HG02571 (cell line): ENCODE data around the gene MRPS7.
"Not testable (repeated sequence)": the region's sequence is repeated elsewhere in the genome, so short reads cannot be mapped to it uniquely, and the experiment has no call there.

ENCODE experiments used
- ATAC-seq: cut with Tn5 transposase; IDR thresholded peaks from one replicate; pipeline ENCODE4 v1.9.1; 2021; ENCODE audit warnings: mild to moderate bottlenecking, moderate library complexity; ENCODE audit not compliant: unreplicated experiment

MRPS7 gene

DNA sequence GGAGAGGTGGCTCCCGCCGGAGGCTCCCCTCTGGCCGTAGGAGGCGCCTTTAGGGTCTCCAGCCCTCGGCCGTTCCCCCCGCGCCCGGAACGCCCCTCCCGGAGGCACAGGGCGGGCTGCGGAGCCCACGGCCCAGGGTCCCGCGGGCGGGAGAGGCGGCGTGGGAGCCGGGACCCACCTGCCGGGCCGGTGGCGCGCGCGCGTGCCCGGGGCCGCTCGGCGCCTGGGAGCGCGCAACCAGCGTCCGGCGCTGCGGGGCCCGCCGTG lies 9.2 kb downstream of the MRPS7 start, which contains the start of gene MIF4GD:
Gene MIF4GD (minus strand): TSS at position 266 of the 267 bp plus-strand sequence. CDS start 1,036 bp downstream, outside the sequence.
- ATAC-seq = peak; percentile 19

DNA sequence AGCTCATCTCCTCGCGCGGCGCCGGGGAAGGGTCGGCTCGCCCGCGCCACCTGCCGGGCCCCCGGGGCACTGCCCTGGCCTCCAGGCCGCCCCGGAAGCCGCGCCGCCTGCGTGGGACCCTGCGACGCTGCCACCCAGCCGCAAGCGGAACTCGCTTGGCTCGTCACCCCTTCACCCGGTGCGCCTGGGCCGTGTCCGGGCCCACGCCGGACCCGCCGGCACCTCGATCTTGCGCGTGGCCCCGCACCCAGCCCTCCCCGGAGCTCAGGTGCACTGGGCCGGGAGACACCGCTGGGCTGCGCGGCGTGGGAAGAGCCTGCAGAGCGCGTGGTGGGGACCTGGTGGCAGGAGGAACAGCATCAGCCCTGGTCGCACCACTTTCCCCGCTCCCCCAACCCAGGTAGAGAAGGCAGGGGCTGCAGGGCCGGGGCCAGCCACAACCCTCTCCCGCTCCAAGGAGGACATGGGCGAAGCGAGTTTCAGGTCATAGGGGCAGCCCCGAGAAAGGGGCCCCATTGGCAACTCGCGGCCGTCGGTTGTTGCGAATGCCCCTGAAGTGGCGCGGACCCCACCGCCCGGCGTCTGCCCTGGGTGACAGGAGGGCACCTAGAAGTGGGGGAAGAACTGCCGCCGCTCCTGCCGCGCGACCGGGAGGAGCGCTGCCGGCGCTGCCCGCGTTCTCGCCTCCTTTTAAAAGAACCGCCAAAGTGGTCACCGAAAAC lies 9.7 kb downstream of the MRPS7 start:
- peak; percentile 63 for ATAC-seq

DNA sequence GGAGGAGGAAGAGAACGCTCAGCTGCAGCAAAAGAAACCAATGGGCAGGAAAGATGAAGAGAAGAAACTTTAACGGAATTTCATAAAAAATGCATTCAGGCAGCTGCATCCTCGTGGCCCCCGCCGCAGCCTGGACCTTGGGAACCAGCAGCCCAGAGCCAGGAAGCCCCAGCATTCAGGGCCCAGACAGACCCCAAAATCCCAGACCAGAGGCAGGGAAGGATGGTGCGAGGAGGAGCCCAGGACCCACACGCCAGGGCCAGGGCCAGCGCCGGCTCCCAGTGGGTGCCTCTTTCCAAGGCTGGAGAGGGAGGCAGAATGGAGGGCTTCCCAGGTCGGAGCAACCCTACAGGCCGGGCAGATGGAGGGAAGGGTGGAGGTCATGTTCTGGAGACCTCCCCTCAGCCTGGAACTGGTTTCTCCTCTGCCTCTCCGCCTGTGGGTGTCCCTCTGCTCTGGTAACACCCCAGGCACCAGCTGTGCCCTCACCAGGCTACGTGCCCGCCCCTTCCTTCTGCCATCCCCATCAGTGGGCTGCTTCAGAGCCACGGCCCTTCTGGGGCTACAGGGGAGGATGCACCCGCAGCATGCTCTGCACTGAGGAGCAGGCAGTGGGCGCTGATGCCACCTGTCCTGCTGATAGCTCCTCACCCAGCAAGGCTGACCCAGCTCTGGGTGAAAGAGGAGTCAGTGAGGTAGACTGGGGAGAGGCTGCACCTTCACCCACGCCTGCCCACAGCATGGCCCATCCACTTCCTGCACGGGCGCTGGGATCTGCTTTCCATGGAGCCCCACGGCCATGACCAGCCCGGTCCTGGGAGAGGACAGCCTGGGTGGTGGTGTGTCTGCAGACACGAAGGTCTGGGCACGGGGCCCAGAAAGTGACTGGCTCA lies 10.5 kb downstream of the MRPS7 start:
- ATAC-seq = no peak

DNA sequence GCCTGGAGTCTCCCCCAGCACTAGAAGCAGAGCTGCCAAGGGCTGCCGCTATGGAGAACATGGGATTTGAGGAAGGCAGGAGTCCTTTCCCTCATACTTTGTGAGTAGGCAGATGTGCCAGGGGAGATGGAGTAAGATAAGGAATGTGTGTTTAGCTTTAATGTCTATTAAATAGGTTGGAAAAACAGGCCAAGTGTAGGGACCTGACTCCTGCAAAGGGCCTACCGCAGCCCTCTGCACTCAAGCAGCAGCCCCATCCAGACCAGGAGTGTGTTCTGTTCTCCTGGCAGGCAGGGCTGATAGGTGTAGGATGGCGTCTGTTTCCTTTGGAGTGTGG lies 11.1 kb downstream of the MRPS7 start:
- no peak for ATAC-seq

DNA sequence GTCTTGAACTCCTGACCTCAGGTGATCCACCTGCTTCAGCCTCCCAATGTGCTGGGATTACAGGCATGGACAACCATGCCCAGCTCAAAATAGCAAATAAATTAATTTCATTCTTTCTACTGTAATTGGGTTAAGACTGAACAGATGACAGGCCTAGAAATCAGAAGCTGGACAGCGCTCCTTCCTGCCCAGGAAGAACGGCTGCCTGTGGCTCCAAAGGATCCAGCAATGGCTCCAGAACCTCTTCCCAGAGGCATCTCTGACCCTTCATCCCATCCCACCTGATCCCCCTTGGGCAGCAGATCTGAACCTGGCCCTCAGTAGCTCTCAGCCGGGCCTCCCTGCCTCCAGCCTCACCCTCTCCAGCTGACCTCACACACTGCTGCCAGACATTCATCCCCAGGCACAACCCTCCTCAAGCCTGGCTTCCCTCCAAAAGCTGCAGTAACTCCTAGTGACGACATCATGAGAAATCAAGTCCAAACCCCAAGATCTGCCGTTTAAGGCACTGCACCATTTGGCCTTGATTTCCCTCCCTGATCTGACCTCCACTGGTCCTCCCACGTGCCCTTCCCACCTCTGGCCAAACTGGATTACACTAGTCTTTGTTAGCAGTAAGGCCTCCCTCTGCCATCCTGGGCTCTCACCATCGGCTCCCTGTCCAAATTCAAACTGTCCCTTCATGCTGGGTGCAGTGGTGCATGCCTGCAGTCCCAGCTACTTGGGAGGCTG lies 12.5 kb downstream of the MRPS7 start:
- ATAC-seq = no peak

DNA sequence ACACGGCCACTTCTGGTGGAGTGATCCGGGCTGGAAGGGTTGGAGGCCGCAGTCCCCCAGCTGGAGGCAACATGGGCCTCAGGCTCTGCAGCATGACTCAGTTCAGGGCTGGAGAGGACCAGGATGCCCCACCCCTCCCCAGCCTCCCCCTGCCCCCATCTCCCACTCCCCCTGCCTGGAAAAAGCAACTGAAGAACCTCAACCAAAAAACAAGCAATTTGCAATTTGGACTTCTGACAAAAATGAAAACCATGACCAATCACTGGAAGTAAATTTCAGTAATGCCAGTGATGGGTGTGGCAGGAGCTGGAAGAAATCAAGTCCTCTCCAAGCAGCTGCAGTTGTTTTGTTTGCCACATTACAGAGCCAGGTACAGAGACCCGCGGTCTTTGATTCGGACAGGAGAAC lies 16.0 kb downstream of the MRPS7 start:
- ATAC-seq = no peak

DNA sequence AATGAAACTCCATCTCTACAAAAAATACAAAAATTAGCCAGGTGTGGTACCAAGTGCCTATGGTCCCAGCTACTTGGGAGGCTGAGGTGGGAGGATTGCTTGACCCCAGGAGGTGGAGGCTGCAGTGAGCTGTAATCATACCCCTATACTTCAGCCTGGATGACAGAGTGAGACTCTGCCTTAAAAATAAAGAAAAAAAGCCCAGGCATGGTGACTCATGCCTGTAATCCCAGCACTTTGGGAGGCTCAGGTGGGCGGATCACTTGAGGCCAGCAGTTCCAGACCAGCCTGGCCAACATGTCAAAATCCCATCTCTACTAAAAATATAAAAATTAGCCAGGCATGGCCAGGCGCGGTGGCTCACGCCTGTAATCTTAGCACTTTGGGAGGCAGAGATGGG lies 18.5 kb downstream of the MRPS7 start:
- ATAC-seq = not testable (repeated sequence)

DNA sequence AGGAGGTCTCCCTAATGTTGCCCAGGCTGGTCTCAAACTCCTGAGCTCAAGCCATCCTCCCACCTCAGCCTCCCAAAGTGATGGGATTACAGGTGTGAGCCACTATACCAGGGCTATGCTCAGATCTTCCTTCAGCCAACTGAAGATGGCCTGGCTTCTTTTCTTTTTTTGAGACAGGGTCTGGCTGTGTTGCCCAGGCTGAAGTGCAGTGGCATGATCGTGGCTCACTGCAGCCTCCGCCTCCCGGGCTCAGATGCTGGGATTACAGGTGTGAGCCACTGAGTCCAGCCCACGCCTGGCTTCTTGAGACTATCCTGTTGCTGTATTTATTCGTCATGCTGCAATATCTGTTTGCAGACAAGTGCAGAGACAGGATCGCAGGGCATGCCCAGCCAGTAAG lies 23.4 kb downstream of the MRPS7 start:
- no peak for ATAC-seq

DNA sequence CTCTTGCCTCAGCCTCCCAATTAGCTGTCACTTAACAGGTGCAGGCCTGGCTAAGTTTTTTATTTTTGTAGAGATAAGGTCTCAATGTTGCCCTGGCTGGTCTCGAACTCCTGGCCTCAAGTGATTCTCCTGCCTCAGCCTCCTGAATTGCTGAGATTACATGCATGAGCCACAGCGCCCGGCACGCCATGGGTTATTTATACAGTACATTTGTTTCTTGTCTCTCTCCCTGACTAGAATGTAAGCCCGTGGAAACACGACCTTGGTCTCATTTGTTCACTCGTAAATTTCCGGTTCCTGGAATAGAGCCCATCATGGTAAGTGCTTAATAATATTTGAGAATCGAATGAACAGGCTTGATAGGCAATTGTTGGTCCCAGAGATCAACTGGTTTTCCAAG lies 25.5 kb downstream of the MRPS7 start:
- ATAC-seq = no peak

DNA sequence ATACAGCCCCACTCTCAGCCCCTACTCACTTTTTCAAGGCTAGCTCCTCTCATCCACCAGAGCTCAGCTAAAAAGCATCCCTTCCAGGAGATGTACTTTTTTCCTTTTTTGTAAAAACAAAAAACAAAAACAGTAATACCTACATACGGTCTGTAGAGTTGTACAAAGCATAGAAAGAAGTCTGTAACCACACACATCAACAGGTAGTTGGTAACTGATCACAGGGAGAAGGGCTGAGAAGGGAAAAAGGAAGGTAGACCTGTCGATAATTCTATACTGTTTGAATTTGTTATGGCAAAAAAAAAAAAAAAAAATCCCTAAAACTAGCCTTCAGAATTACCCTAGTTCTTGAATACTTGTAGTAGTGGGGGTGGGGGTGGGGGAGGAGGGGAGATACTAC lies 26.7 kb downstream of the MRPS7 start:
- ATAC-seq = no peak

DNA sequence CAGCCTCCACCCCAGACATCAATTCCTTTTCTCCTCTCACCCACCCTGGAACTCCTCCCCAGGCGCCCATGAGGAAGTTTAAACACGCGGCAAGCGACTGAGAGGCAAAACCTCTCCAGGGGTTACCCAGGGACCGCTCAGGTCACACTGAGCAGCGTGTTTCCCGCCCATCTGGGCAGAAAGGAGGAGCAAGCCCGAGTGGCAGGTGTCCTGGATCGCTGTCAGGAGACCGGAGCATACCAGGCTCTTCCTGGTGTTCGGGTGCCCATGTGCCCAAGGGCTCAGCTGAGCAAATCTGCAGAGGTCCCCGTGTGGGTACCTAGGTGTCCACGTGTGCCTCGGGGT lies 27.1 kb downstream of the MRPS7 start:
- ATAC-seq = peak; percentile 14

DNA sequence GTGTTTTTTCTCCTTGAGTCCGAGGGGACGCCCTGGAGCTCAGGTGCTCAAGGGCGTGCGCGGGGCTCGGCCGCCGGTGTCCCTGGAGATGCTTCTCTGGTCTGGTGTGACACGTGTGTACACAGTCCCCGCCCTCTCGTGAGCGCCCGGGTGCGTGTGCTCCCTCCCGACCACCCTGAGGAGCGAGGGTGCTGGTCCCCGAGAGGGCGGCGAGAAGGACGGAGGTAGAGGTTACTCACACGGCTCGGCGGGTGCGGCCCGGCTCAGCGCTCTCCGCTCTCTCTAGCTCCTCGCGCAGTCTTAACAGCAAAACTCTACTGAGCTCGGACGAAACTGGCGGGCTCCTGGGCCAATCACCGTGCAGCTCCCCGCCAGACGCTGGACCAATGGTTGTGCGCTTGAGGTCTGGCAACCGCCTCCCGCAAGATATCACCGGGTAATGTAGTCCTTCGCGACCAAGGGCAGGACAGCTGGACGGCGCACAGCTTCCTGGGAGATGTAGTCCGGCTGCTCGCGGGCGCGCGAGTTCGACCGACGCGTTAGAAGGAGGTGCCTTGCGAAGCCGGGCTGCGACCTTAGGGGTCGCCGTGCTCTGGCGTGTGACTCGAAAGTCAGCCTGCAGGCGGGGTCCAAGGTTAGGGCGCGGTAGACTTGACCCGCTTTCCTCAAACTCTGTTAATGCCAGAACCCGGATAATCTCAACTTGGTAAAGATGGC lies 27.6 kb downstream of the MRPS7 start, which contains the start of gene SLC25A19:
Gene SLC25A19 (minus strand): TSS at position 319 of the 717 bp plus-strand sequence. CDS start 2,669 bp downstream, outside the sequence.
- peak; percentile 89 for ATAC-seq

DNA sequence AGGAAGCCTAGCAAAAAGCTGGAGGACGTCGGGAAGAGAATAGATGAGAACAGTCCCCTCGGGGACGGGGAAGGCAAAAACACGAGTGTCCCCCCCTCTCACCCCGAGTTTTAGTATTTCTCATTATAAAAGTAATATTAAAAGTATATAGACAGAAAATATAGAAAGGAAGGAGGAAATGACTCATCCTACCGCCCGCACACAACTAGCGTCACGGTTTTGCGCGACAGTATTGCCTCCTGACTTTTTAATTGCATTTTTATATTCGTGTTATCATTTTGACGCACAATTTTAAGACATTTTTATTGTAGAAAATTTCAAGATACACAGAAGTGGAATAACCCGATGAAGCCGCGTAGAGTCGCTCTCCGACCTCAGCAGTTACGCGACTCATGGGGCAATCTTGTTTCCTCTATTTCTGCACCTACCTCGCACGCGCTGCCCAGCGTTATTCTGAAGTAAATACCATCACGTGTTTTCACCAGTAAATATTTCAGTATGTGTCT lies 28.2 kb downstream of the MRPS7 start:
- ATAC-seq = no peak

DNA sequence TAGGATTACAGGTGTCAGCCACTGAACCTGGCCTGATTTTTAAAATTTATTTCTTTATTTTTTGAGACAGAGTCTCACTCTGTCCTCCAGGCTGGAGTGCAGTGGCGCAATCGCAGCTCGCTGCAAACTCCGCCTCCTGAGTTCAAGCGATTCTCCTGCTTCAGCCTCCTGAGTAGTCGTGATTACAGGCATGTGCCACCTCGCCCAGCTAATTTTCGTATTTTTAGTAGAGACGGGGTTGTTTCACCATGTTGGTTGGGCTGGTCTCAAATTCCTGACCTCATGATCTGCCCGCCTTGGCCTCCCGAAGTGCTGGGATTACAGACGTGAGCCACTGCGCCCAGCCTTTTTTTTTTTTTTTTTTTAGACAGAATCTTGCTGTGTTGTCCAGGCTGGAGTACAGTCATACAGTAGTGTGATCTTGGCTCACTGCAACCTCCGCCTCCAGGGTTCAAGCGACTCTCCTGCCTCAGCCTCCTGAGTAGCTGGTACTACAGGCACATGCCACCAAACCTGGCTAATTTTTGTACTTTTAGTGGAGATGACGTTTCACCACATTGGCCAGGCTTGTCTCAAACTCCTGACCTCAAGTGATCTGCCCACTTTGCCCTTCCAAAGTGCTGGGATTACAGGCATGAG lies 31.2 kb downstream of the MRPS7 start:
- ATAC-seq = not testable (repeated sequence)

DNA sequence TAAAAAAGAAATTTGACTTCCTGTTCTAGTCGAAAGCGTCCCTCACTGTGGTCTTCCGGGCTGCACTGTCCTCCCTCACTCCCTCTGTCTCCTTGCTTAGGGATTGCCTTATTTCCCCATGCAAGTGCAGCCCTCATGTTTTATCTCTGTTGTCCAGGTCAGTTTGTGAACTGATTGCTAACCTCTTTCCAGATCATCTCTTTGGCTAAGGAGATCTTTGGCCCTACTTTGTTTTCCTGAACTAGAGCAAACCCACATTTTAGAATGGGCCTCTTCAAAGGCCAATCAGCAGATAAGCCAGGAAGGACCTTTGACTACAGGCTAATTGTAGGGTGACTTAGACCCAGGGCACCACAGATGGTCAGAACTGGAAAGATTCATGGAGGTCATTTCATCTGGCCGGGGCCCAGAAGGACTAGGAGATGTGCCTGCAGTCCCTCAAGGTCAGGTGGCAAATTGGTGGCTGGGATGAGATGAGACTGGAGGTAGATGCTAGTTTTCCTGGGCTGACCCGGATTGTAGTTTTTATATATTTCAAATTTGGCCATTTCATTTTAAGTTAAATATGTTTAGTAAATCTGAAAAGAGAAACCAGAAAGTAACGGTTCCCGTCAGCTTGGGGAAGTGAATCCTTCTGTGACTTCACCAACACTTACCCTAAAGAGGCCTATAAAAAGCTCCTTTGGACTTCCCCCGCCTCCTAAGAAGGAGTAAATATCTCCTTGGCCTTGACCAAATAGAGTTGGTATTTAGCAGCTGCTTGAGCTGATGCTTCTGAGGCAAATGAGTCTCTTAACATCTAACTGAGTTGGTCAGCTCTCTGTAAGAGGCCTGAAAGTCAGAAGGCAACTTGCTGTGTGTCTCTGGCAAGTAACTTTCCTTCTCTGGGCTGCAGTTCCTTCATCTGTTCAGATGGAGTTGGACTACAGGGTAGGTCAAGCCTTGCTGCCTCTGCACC lies 33.8 kb downstream of the MRPS7 start:
- ATAC-seq = peak; percentile 65

DNA sequence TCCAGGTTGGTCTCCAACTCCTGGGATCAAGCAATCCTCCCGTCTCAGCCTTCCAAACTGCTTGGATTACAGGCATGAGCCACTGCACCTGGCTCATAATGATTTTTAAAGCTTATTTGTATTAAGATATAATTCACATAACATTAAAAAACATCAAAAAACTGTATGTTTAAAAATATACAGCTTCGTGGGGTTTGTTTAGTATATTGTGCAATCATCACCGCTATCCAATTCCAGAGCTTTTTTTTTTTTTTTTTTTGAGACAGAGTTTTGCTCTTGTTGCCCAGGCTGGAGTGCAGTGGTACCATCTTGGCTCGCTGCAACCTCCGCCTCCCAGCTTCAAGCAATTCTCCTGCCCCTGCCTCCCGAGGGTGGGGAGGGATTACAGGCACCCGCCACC lies 38.6 kb downstream of the MRPS7 start:
- ATAC-seq = no peak

DNA sequence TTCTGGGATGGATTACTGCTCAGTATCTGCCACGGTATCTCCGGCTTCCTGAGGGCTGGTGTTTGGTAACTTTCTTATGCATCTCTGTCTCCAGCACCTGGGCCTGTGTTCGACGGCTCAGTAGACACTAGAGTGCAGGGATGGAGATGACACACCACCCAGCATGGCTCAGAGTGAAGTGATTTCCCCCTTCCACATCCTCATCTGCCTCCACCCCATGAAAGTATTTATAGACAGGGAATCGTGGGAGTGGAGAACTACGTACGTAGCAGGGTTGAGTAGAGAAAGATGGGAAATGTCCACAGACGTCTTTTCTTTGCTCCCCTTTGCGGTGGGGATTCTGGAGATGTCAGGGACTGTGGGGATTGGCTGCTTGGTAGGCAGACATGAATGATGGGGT lies 39.4 kb downstream of the MRPS7 start:
- ATAC-seq = no peak

DNA sequence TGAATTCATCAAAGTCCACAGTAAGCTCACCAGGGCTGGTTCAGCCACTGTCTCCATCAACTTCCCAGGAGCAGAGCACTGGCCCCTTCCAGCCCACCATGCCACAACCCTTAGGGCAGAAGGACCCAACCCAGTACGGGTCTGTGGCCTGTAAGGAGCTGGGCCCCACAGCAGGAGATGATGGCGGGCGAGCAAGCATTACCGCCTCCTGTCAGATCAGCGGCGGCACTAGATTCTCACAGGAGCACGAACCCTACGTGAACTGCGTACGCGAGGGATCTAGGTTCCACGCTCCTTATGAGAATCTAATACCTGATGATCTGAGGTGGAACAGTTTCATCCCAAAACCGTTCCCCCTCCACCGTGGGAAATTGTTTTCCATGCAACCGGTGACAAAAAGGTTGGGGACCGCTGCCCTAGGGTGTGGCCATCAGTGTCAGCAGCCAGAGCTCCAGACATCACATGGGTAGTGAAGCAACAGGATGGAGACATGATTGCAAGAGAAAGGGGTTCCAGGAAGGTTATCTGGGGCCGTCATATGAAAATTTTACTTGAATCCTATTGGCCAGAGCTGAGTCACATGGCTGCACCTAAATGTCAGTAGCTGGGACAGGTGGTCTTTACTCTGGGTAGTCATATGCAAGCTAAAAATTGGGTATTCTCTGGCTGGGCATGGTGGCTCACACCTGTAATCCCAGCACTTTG lies 40.0 kb downstream of the MRPS7 start:
- no peak for ATAC-seq
